Tibial artery (tissue), 4 donors: ENCODE data around the gene OPCML.

Experiments
- DNase-seq, 2 donors: peaks; one replicate each; pipeline ENCODE4 v3.0.0-alpha.2; 2019
- H3K27ac ChIP-seq, 2 donors: fragments of 200-600 bp; sonication (generic) in 1 of 2; 1 replicate in 1 of 2; 2 replicates in 1 of 2; pipeline ENCODE4 v1.5.1; 2018 to 2019; ENCODE audit warnings: mild to moderate bottlenecking in 1 of 2
- H3K27me3 ChIP-seq, 2 donors: fragments of 200-600 bp; sonication (generic) in 1 of 2; one replicate each; pipeline versions ENCODE4 v1.5.1 to v1.6.0; 2016 to 2019
- H3K36me3 ChIP-seq, 3 donors: fragments of 200-600 bp; sonication (generic) in 2 of 3; one replicate each; pipeline ENCODE4 v1.5.1; 2016 to 2019; ENCODE audit warnings: mild to moderate bottlenecking in 2 of 3
- H3K4me1 ChIP-seq, 4 donors: fragments of 200-600 bp; sonication (generic) in 2 of 4; 1 replicate in 3 of 4; 2 replicates in 1 of 4; pipeline ENCODE4 v1.5.1; 2016 to 2019
- H3K4me3 ChIP-seq, 2 donors: fragments of 200-600 bp; sonication (generic) in 1 of 2; 1 replicate in 1 of 2; 2 replicates in 1 of 2; pipeline ENCODE4 v1.5.1; 2018 to 2019; ENCODE audit warnings: mild to moderate bottlenecking in 2 of 2
- H3K9me3 ChIP-seq, 3 donors: fragments of 200-600 bp; sonication (generic) in 1 of 3; one replicate each; pipeline ENCODE4 v1.5.1; 2016 to 2019
- intact Hi-C: fragments of 100-400 bp; cut with DNase I; formaldehyde crosslinking; loops from one replicate; pipeline ENCODE4 v1.15.0; 2023; ENCODE audit warnings: low total_unique reads
- TF ChIP-seq, protein P1 (sequence below), 2 experiments: fragments of 200-600 bp in 1 of 2; fragments of 450-650 bp in 1 of 2; IDR thresholded peaks; one replicate each; pipeline ENCODE4 v1.5.1; 2017 to 2019; ENCODE audit warnings: antibody characterized with exemption in 2 of 2, mild to moderate bottlenecking in 1 of 2, moderate library complexity in 1 of 2

The OPCML gene

GRCh38 chr11:132904091-132904490 lies 628.2 kb downstream of the OPCML start:
- Histone ChIP-seq H3K27ac (no peak overlapping the region), H3K4me1 (no peaks in the 10 kb centered on the region), H3K4me3 (no peak overlapping the region), H3K9me3 (no peaks in the 10 kb centered on the region), H3K36me3 (no peaks in the 10 kb centered on the region), H3K27me3 (no peaks in the 10 kb centered on the region)
- DNase-seq: no peak
- TF ChIP-seq, protein P1, sequence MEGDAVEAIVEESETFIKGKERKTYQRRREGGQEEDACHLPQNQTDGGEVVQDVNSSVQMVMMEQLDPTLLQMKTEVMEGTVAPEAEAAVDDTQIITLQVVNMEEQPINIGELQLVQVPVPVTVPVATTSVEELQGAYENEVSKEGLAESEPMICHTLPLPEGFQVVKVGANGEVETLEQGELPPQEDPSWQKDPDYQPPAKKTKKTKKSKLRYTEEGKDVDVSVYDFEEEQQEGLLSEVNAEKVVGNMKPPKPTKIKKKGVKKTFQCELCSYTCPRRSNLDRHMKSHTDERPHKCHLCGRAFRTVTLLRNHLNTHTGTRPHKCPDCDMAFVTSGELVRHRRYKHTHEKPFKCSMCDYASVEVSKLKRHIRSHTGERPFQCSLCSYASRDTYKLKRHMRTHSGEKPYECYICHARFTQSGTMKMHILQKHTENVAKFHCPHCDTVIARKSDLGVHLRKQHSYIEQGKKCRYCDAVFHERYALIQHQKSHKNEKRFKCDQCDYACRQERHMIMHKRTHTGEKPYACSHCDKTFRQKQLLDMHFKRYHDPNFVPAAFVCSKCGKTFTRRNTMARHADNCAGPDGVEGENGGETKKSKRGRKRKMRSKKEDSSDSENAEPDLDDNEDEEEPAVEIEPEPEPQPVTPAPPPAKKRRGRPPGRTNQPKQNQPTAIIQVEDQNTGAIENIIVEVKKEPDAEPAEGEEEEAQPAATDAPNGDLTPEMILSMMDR (IDR thresholded peaks at IDR 0.05): no peak
- intact Hi-C loops: no loop called here

GRCh38 chr11:132901638-132902471 lies 630.4 kb downstream of the OPCML start:
- H3K4me1 ChIP-seq: no peaks in the 10 kb centered on the region
- no peaks in the 10 kb centered on the region for H3K9me3 ChIP-seq
- intact Hi-C loops: no loop called here
- H3K27ac ChIP-seq: no peak overlapping the region
- no peaks in the 10 kb centered on the region for H3K36me3 ChIP-seq
- DNase-seq: no peak
- H3K27me3 ChIP-seq: no peaks in the 10 kb centered on the region
- TF ChIP-seq, protein P1 (IDR thresholded peaks at IDR 0.05): no peak
- no peak overlapping the region for H3K4me3 ChIP-seq

- TF ChIP-seq, protein P1 (IDR thresholded peaks at IDR 0.05): no peak
- no peak for DNase-seq
- intact Hi-C loops: no loop called here
- Histone ChIP-seq H3K36me3 (no peaks in the 10 kb centered on the region), H3K27me3 (no peaks in the 10 kb centered on the region), H3K27ac (no peak overlapping the region), H3K4me1 (no peaks in the 10 kb centered on the region), H3K9me3 (no peaks in the 10 kb centered on the region), H3K4me3 (no peak overlapping the region)
Observed at GRCh38 chr11:132898676-132899075, 633.6 kb downstream of the OPCML start.

DNA sequence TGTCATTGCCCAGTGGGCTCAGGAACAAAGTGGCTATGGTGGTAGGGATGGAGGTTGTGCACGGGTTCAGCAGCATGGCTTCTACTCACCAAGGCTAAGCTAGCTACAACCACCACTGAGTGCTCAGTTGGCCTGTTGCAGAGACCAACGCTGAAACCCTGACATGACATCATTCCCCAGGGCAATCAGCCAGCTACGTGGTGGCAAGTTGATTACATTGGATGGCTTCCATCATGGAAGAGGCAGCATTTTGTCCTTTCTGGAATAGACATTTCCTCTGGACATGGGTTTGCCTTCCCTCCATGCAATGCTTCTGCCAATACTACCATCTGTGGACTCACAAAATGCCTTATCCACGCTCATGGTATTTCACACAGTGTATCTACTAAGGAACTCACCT lies 634.3 kb downstream of the OPCML start:
- Histone ChIP-seq H3K4me3 (no peak overlapping the region), H3K9me3 (no peaks in the 10 kb centered on the region), H3K4me1 (no peaks in the 10 kb centered on the region), H3K36me3 (no peaks in the 10 kb centered on the region), H3K27ac (no peak overlapping the region), H3K27me3 (no peaks in the 10 kb centered on the region)
- intact Hi-C loops: no loop called here
- TF ChIP-seq, protein P1 (IDR thresholded peaks at IDR 0.05): no peak
- DNase-seq: no peak

GRCh38 chr11:132895340-132895739 lies 637.0 kb downstream of the OPCML start:
- no peak overlapping the region for H3K4me3 ChIP-seq
- no peaks in the 10 kb centered on the region for H3K36me3 ChIP-seq
- H3K9me3 ChIP-seq: no peaks in the 10 kb centered on the region
- H3K27ac ChIP-seq: no peak overlapping the region
- H3K4me1 ChIP-seq: no peaks in the 10 kb centered on the region
- H3K27me3 ChIP-seq: no peaks in the 10 kb centered on the region
- intact Hi-C loops: no loop called here
- DNase-seq: no peak
- TF ChIP-seq, protein P1 (IDR thresholded peaks at IDR 0.05): no peak
